WTC11 (cell line): ENCODE measurements around the gene DNAJB8. TPM values are rescaled to one million over a fixed set of nuclear protein-coding genes. Genes with fewer than 3 reads are reported as not detected.

Experiments used
- ATAC-seq: fragments of 200-7000 bp; cut with Tn5 transposase; 2 replicates; pipeline ENCODE4 v1.10.0; 2021; ENCODE audit warnings: mild to moderate bottlenecking, moderate library complexity
- CTCF ChIA-PET: fragments of 300-600 bp; sonication (Branson Sonifier 250); formaldehyde crosslinking; loops from one replicate; lab custom pipeline; 2021; ENCODE audit warnings: antibody characterized with exemption; lab: Charles Lee
- POLR2A ChIA-PET: fragments of 350-600 bp; sonication (Branson Sonifier 250); formaldehyde crosslinking; loops from one replicate; lab custom pipeline; 2021; ENCODE audit warnings: antibody characterized with exemption; lab: Charles Lee
- DNase-seq: peaks from one replicate; pipeline ENCODE4 v3.0.0; 2021; ENCODE audit warnings: low spot score
- H3K27ac Mint-ChIP-seq: 2 replicates; pipeline ENCODE4 v1.8.0; 2021; ENCODE audit warnings: mixed read lengths
- H3K27me3 Mint-ChIP-seq: 2 replicates; pipeline ENCODE4 v1.8.0; 2021; ENCODE audit warnings: low read depth, mild to moderate bottlenecking, moderate library complexity, mixed read lengths
- H3K36me3 Mint-ChIP-seq: 2 replicates; pipeline ENCODE4 v1.8.0; 2021; ENCODE audit warnings: mixed read lengths
- H3K4me1 Mint-ChIP-seq: 2 replicates; pipeline ENCODE4 v1.8.0; 2022; ENCODE audit warnings: mixed read lengths
- H3K4me3 Mint-ChIP-seq: 2 replicates; pipeline ENCODE4 v1.8.0; 2021; ENCODE audit warnings: mild to moderate bottlenecking, moderate library complexity, mixed read lengths
- H3K9me3 Mint-ChIP-seq: 2 replicates; pipeline ENCODE4 v1.8.0; 2021; ENCODE audit warnings: mixed read lengths
- CREM ChIP-seq: sonication (generic); formaldehyde crosslinking; IDR thresholded peaks from 2 replicates; pipeline ENCODE4 v1.8.1; 2022; ENCODE audit warnings: mild to moderate bottlenecking, missing genetic modification reagents, moderate library complexity
- FOXJ3 ChIP-seq: sonication (generic); formaldehyde crosslinking; IDR thresholded peaks from 2 replicates; pipeline ENCODE4 v1.9.0; 2021; ENCODE audit warnings: missing genetic modification reagents, mild to moderate bottlenecking, borderline replicate concordance
- FOXK1 ChIP-seq: sonication (generic); formaldehyde crosslinking; IDR thresholded peaks from 2 replicates; pipeline ENCODE4 v1.8.0; 2022; ENCODE audit warnings: mild to moderate bottlenecking, moderate library complexity, missing genetic modification reagents
- GTF2I ChIP-seq: fragments of 250-450 bp; sonication (Bioruptor Pico); conservative IDR thresholded peaks from 2 replicates; pipeline ENCODE4 v1.4.0; 2021; ENCODE audit warnings: mild to moderate bottlenecking
- JAZF1 ChIP-seq: fragments of 250-450 bp; sonication (Bioruptor Pico); IDR thresholded peaks from 2 replicates; pipeline ENCODE4 v1.9.0; 2021; ENCODE audit warnings: moderate library complexity, mild to moderate bottlenecking, inconsistent platforms
- KAT7 ChIP-seq: sonication (generic); formaldehyde crosslinking; IDR thresholded peaks from 2 replicates; pipeline ENCODE4 v1.8.1; 2023; ENCODE audit warnings: missing genetic modification reagents, mild to moderate bottlenecking, borderline replicate concordance
- MXD4 ChIP-seq: fragments of 250-450 bp; sonication (Bioruptor Pico); IDR thresholded peaks from 2 replicates; pipeline ENCODE4 v1.8.0; 2021; ENCODE audit warnings: mild to moderate bottlenecking, moderate library complexity, borderline replicate concordance
- NFE2L1 ChIP-seq: sonication (generic); formaldehyde crosslinking; IDR thresholded peaks from 2 replicates; pipeline ENCODE4 v1.8.1; 2023; ENCODE audit warnings: missing genetic modification reagents
- NR3C1 ChIP-seq: sonication (generic); formaldehyde crosslinking; conservative IDR thresholded peaks from 2 replicates; pipeline ENCODE4 v1.8.1; 2023; ENCODE audit warnings: low read depth, mild to moderate bottlenecking, missing genetic modification reagents
- PRRX2 ChIP-seq: fragments of 250-450 bp; sonication (Bioruptor Pico); IDR thresholded peaks from 2 replicates; pipeline ENCODE4 v1.8.0; 2021; ENCODE audit warnings: mild to moderate bottlenecking
- TEAD1 ChIP-seq: sonication (generic); formaldehyde crosslinking; IDR thresholded peaks from 2 replicates; pipeline ENCODE4 v1.8.0; 2022; ENCODE audit warnings: mild to moderate bottlenecking, missing genetic modification reagents
- TEAD4 ChIP-seq: sonication (generic); formaldehyde crosslinking; IDR thresholded peaks from 2 replicates; pipeline ENCODE4 v1.8.0; 2022; ENCODE audit warnings: mild to moderate bottlenecking, missing genetic modification reagents
- ZNF138 ChIP-seq: sonication (generic); formaldehyde crosslinking; conservative IDR thresholded peaks from 2 replicates; pipeline ENCODE4 v1.8.1; 2022; ENCODE audit warnings: mild to moderate bottlenecking, moderate library complexity, missing genetic modification reagents
- ZNF219 ChIP-seq: sonication (generic); formaldehyde crosslinking; IDR thresholded peaks from 2 replicates; pipeline ENCODE4 v1.8.0; 2023; ENCODE audit warnings: missing genetic modification reagents, mild to moderate bottlenecking, borderline replicate concordance
- ZNF396 ChIP-seq: fragments of 250-450 bp; sonication (Bioruptor Pico); IDR thresholded peaks from 2 replicates; pipeline ENCODE4 v1.8.0; 2021; ENCODE audit warnings: mild to moderate bottlenecking, moderate library complexity, borderline replicate concordance
- total RNA-seq: library from RNA; stranded (reverse); gene quantifications from 3 replicates; pipeline ENCODE4 v1.2.3, GENCODE V29; 2021
- TF ChIP-seq, protein P1 (sequence below): fragments of 250-450 bp; sonication (Bioruptor Pico); IDR thresholded peaks from 2 replicates; pipeline ENCODE4 v1.9.0; 2021; ENCODE audit warnings: mild to moderate bottlenecking
- TF ChIP-seq, protein P2 (sequence below): fragments of 250-450 bp; sonication (Bioruptor Pico); IDR thresholded peaks from 2 replicates; pipeline ENCODE4 v1.9.0; 2021; ENCODE audit warnings: mild to moderate bottlenecking, borderline replicate concordance
- TF ChIP-seq, protein P3 (sequence below): fragments of 250-450 bp; sonication (Bioruptor Pico); IDR thresholded peaks from 2 replicates; pipeline ENCODE4 v1.8.0; 2021; ENCODE audit warnings: mild to moderate bottlenecking
- TF ChIP-seq, protein P4 (sequence below): sonication (generic); formaldehyde crosslinking; IDR thresholded peaks from 2 replicates; pipeline ENCODE4 v1.8.1; 2023; ENCODE audit warnings: mild to moderate bottlenecking, missing genetic modification reagents
- TF ChIP-seq, protein P5 (sequence below): sonication (generic); formaldehyde crosslinking; IDR thresholded peaks from 2 replicates; pipeline ENCODE4 v1.8.0; 2022; ENCODE audit warnings: mild to moderate bottlenecking, missing genetic modification reagents

Gene DNAJB8
- total RNA-seq, 1 experiment from 2014 or later: not detected

DNA sequence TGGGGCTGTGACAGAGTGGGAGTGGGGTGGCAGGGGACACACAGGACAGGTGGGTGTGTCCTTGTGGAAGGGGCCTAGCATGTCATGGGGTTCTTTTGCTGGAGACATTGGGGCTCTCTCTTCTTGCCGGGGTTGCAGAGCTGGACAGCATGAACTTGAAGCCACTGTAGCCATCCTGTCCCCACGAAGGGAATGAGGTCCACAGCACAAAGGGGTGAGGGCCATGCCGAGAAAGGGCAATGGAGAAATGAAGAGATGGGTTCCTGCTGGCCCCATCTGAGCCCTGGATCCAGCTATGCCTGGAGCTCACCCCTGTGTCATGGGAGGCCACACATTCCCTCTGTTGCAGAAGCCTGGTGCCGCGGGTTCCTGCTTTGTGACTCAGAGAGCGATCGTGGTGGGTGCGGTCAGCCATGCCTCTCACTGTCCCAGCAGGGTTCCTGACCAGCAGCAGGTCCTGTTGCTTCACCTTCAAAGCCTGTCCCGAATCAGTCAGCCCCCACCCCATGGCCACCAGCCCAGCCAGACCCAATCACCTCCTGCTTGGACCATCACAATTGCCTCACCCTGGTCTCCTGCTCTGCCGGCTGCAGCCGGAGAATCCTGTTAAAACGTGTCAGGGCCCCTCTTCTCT is 50.0 kb downstream of the DNAJB8 start:
- ATAC-seq: no peak
- H3K27me3 Mint-ChIP-seq: peaks cover 4% of the 10 kb centered on the region; the same call in 1 of the 2 replicates
- H3K4me3 Mint-ChIP-seq: no peak overlapping the region
- DNase-seq: no peak
- no peak for TF ChIP-seq ZNF138 (CRISPR knock-in tag)
- no peak for TF ChIP-seq FOXK1
- no peak for TF ChIP-seq TEAD4 (CRISPR knock-in tag)
- no peak for TF ChIP-seq TEAD1 (CRISPR knock-in tag)
- no peak for TF ChIP-seq NR3C1 (CRISPR knock-in tag)
- TF ChIP-seq, protein P1, sequence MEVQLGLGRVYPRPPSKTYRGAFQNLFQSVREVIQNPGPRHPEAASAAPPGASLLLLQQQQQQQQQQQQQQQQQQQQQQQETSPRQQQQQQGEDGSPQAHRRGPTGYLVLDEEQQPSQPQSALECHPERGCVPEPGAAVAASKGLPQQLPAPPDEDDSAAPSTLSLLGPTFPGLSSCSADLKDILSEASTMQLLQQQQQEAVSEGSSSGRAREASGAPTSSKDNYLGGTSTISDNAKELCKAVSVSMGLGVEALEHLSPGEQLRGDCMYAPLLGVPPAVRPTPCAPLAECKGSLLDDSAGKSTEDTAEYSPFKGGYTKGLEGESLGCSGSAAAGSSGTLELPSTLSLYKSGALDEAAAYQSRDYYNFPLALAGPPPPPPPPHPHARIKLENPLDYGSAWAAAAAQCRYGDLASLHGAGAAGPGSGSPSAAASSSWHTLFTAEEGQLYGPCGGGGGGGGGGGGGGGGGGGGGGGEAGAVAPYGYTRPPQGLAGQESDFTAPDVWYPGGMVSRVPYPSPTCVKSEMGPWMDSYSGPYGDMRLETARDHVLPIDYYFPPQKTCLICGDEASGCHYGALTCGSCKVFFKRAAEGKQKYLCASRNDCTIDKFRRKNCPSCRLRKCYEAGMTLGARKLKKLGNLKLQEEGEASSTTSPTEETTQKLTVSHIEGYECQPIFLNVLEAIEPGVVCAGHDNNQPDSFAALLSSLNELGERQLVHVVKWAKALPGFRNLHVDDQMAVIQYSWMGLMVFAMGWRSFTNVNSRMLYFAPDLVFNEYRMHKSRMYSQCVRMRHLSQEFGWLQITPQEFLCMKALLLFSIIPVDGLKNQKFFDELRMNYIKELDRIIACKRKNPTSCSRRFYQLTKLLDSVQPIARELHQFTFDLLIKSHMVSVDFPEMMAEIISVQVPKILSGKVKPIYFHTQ: no peak
- H3K27ac Mint-ChIP-seq: no peak overlapping the region
- peaks cover 5% of the 10 kb centered on the region for H3K9me3 Mint-ChIP-seq
- POLR2A ChIA-PET: no interaction called here
- H3K4me1 Mint-ChIP-seq: peaks cover 22% of the 10 kb centered on the region
- CTCF ChIA-PET: interaction anchor here (1.2 kb wide), 1 partner anchor 21 kb away, joined by 3 read pairs; no protein-coding TSS in a partner anchor
- H3K36me3 Mint-ChIP-seq: no peaks in the 10 kb centered on the region

DNA sequence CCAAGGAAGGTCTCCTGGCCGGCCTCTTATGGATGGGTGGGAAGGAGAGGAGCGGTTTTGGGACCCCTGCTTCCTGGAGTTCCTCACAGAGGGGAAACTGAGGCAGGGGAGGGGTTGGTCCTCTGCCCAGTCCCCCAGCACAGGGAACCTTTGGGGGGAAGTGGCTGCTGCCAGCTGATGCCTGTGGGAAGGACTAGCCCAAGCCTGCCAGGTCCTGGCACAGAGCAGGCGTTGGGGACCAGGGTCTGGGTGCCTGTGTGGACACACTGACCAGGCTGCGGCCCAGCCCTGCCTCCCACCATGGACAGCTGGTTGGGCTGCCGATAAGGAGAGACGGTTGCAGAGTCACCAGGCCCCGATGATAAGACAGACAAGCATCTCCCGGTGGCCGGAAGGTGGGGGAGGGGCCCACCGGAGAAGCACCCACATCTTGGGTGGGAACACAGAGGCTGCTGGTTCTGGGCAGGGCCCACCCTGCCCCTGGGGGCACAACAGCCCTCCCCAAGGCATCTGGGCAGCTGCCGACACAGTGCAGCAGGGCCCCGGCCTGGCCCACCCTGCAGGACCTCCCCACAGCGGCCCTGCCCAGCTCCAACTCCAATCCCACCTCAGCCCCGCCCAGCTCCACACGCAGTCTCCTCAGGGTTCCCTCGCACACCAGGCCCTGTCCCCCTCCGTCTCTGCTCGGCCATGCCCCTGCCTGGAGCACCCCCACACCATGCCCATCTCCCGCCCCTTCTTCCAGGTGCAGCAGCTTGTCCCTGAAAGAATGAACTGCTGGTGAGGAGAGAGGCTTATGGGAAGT is 50.7 kb downstream of the DNAJB8 start:
- Mint-ChIP-seq H3K36me3 (no peaks in the 10 kb centered on the region), H3K4me3 (no peak overlapping the region), H3K4me1 (peaks cover 23% of the 10 kb centered on the region), H3K27me3 (peaks cover 4% of the 10 kb centered on the region; the same call in 1 of the 2 replicates), H3K9me3 (peaks cover 5% of the 10 kb centered on the region), H3K27ac (no peak overlapping the region)
- no peak for ATAC-seq
- ChIA-PET CTCF (interaction anchor here (1.2 kb wide), 1 partner anchor 22 kb away, joined by 3 read pairs; no protein-coding TSS in a partner anchor), POLR2A (no interaction called here)
- no peak for DNase-seq
- TF ChIP-seq FOXJ3 (no peak), MXD4 (CRISPR knock-in tag) (no peak), TEAD1 (CRISPR knock-in tag) (no peak), FOXK1 (no peak), NFE2L1 (CRISPR knock-in tag) (no peak), ZNF396 (CRISPR knock-in tag) (no peak), CREM (no peak), KAT7 (CRISPR knock-in tag) (no peak), GTF2I (CRISPR knock-in tag) (no peak), ZNF219 (CRISPR knock-in tag) (no peak), PRRX2 (CRISPR knock-in tag) (no peak), JAZF1 (CRISPR knock-in tag) (no peak)
- TF ChIP-seq, protein P2, sequence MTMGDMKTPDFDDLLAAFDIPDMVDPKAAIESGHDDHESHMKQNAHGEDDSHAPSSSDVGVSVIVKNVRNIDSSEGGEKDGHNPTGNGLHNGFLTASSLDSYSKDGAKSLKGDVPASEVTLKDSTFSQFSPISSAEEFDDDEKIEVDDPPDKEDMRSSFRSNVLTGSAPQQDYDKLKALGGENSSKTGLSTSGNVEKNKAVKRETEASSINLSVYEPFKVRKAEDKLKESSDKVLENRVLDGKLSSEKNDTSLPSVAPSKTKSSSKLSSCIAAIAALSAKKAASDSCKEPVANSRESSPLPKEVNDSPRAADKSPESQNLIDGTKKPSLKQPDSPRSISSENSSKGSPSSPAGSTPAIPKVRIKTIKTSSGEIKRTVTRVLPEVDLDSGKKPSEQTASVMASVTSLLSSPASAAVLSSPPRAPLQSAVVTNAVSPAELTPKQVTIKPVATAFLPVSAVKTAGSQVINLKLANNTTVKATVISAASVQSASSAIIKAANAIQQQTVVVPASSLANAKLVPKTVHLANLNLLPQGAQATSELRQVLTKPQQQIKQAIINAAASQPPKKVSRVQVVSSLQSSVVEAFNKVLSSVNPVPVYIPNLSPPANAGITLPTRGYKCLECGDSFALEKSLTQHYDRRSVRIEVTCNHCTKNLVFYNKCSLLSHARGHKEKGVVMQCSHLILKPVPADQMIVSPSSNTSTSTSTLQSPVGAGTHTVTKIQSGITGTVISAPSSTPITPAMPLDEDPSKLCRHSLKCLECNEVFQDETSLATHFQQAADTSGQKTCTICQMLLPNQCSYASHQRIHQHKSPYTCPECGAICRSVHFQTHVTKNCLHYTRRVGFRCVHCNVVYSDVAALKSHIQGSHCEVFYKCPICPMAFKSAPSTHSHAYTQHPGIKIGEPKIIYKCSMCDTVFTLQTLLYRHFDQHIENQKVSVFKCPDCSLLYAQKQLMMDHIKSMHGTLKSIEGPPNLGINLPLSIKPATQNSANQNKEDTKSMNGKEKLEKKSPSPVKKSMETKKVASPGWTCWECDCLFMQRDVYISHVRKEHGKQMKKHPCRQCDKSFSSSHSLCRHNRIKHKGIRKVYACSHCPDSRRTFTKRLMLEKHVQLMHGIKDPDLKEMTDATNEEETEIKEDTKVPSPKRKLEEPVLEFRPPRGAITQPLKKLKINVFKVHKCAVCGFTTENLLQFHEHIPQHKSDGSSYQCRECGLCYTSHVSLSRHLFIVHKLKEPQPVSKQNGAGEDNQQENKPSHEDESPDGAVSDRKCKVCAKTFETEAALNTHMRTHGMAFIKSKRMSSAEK: no peak
- TF ChIP-seq, protein P3, sequence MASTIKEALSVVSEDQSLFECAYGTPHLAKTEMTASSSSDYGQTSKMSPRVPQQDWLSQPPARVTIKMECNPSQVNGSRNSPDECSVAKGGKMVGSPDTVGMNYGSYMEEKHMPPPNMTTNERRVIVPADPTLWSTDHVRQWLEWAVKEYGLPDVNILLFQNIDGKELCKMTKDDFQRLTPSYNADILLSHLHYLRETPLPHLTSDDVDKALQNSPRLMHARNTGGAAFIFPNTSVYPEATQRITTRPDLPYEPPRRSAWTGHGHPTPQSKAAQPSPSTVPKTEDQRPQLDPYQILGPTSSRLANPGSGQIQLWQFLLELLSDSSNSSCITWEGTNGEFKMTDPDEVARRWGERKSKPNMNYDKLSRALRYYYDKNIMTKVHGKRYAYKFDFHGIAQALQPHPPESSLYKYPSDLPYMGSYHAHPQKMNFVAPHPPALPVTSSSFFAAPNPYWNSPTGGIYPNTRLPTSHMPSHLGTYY (CRISPR knock-in tag): no peak
- TF ChIP-seq, protein P4, sequence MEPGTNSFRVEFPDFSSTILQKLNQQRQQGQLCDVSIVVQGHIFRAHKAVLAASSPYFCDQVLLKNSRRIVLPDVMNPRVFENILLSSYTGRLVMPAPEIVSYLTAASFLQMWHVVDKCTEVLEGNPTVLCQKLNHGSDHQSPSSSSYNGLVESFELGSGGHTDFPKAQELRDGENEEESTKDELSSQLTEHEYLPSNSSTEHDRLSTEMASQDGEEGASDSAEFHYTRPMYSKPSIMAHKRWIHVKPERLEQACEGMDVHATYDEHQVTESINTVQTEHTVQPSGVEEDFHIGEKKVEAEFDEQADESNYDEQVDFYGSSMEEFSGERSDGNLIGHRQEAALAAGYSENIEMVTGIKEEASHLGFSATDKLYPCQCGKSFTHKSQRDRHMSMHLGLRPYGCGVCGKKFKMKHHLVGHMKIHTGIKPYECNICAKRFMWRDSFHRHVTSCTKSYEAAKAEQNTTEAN: no peak
- TF ChIP-seq, protein P5, sequence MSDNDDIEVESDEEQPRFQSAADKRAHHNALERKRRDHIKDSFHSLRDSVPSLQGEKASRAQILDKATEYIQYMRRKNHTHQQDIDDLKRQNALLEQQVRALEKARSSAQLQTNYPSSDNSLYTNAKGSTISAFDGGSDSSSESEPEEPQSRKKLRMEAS (CRISPR knock-in tag): no peak
